IPS DF 4.7 (cell line): Measurements from ENCODE around the gene SULT4A1.
"Not testable (repeated sequence)": the region's sequence is repeated elsewhere in the genome, so short reads cannot be mapped to it uniquely, and the experiment has no call there.

Source experiments
- DNase-seq: peaks from one replicate; pipeline ENCODE4 v3.0.0-alpha.2; 2013; ENCODE audit warnings: low spot score; ENCODE audit errors: extremely low read depth

The SULT4A1 gene

DNA sequence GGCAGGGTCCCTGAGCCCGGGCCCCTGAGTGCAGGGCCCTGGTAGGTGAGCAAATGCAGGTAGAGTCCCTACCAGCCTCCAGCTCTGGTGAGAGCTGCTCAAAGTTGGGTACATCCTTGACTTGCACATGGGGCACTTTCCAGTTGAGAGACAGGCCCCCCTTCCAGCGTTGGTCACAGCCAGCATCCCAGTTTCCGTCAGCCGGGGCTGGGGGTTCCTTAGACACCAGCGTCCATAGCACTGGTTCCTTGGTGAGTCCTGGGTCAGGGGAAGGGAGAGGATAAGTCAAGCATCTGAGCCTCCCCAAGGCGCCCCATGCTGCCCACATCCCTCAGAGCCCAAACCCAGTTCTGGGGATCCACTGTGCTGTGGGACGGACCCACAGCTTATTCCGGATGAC lies 23.9 kb upstream of the SULT4A1 start:
- DNase-seq, result no peak

DNA sequence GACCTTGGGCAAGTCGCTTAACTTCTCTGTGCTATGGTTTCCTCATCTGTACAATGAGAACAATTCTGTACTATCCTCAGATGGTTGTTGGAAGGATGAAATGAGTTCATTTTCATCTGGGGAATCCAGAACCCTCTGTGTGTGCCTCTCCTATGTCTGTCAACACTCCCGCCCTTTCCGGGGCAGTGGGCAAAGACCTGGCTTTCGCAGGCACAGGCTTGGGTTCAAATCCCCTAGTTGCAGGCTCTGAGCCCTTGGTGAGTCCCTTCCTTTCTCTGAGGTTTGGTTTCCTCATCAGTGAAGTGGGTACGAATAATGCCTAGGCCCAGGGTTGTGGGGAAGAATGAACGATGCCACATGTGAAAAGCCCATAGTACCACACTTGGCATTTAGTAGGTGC lies 23.5 kb upstream of the SULT4A1 start:
- no peak for DNase-seq

GRCh38 chr22:43885319-43885671 lies 23.0 kb upstream of the SULT4A1 start:
- no peak for DNase-seq

- DNase-seq, result peak; percentile 58
Observed at GRCh38 chr22:43884600-43885318, 22.4 kb upstream of the SULT4A1 start.

- DNase-seq, result no peak
Observed at GRCh38 chr22:43883719-43884415, 21.6 kb upstream of the SULT4A1 start.

GRCh38 chr22:43883012-43883661 lies 20.8 kb upstream of the SULT4A1 start:
- peak; percentile 87 for DNase-seq

- no peak for DNase-seq
Observed at GRCh38 chr22:43882122-43882767, 19.9 kb upstream of the SULT4A1 start.

- DNase-seq, result no peak
Observed at GRCh38 chr22:43881091-43882061, 19.1 kb upstream of the SULT4A1 start.

DNA sequence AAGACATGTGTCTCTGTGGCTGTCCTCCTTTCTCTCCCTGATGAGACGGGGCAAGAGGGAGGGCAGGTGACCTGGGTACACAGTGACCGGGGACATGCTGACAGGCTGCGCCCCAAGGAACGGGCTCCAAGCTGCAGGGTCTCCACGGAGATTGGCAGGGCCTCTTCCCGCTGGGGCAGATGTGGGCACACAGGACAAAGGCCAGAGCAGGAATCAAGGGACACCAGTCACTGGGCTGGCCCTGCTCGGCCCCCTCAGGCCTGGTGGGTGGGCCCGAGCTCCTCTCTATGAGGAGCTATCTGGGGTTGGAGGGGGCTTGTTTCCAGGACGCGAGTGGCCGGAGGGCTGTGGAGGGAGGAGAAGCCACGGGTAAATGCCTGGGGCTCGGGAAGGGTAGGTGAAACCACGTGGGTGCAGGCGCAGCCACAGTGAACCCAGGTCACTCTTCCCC lies 18.3 kb upstream of the SULT4A1 start:
- DNase-seq, result no peak

DNA sequence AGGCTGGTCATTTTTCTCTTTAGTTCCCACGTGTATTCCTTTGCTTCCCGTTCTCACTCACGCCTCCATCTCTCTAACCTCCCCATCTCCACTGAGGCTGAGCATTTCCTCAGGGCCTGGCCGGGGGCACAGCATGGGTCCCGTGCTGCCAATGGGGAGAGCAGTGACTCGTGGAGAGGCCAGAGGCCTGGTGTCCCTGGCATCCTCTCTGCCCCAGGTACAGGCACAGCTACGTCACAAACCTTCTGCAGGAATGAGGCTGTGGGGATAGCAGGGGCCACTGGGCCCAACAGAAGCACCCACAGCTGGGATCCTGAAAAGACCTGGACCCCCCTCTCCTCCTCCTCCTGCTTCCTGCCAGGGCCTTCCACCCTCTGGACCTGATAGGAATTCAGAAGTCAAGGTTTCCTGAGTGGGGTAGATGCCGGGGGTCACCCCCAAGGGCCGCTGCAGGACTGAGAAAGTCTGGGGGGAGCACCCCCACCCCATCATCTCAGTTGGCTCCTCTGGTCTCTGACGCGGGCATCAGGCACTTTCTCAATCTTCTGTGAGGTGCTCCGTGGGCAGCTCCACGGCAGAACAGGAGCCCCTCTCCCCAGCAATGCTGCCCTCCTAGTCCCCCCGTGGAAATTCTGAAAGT lies 17.7 kb upstream of the SULT4A1 start:
- DNase-seq, result no peak

- DNase-seq, result no peak
Observed at GRCh38 chr22:43878831-43879550, 16.7 kb upstream of the SULT4A1 start.

GRCh38 chr22:43878079-43878795 lies 15.9 kb upstream of the SULT4A1 start:
- DNase-seq, result no peak

DNA sequence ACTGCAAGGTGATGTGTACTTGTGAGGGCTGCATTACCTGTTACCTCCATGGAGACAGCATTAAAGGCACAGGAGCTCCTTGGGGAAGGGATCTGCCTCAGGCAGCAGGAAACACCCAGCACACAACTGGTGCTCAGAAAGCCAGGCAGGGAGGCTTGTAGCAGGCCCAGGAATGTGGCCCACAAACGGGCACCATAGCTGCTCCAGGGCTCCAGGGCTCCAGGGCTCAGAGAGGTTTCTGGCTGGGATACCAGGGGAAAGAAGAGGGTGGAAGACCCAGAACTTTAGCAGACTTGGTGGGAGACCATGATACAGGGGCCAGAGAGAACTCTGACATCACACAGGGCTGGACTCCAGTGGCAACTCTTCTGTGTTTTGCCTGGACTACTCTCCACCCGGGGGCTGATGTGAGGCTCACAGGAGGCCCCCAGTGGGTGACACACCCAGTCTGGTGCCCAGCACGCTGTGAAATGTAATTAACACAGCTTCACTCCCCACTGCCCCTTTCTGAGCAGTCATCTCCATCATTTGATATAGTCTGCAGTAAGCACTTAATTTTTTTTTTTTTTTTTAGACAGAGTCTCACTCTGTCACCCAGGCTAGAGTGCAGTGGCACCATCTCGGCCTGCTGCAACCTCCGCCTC lies 14.7 kb upstream of the SULT4A1 start:
- no peak for DNase-seq

GRCh38 chr22:43869799-43870198 lies 7.5 kb upstream of the SULT4A1 start:
- no peak for DNase-seq

GRCh38 chr22:43869001-43869400 lies 6.7 kb upstream of the SULT4A1 start:
- DNase-seq, result not testable (repeated sequence)

GRCh38 chr22:43867839-43868635 lies 5.7 kb upstream of the SULT4A1 start:
- DNase-seq, result peak; percentile 86

DNA sequence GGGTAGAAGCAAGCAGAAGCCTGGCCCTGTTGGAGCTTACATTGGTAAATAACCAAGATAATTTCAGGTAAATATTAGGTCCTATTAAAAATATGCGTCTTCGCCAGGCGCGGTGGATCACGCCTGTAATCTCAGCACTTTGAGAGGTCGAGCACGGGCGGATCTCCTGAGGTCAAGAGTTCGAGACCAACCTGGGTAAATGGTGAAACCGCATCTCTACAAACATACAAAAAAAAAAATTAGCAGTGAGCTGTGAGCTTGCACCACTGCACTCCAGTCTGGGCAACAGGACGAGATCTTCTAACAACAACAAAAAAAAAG lies 529 bp upstream of the SULT4A1 start:
- no peak for DNase-seq

DNA sequence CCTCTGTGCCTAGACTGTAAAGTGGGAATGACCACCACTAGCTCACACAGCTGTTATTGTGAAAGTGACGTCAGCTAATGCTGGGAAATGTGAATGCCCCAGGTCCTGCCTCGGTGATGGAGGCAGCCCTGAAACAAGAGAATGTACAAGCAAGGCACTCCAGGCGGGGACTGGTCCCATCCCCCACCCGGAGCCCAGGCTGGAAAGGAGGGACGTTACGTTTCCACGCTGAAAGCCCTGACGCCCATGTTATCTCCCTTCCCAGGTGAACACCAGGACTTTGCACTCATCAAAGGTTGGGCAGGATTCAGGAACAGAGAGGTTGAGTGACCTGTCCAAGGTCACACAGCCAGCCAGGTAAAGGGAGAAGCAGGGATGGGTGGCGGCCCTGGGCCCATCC lies 784 bp downstream of the SULT4A1 start:
- no peak for DNase-seq
